GM10248 (cell line): Measurements from ENCODE around the gene PACC1.

Experiments
- CTCF ChIA-PET: fragments of 300-600 bp; sonication (Branson Sonifier 250); formaldehyde crosslinking; extraction: SDS; loops from one replicate; lab custom pipeline; 2021; ENCODE audit warnings: antibody characterized with exemption; lab: Yijun Ruan, JAX
- POLR2A ChIA-PET: fragments of 350-650 bp; sonication (Branson Sonifier 250); formaldehyde crosslinking; extraction: SDS; loops from one replicate; lab custom pipeline; 2020; ENCODE audit warnings: antibody characterized with exemption; lab: Yijun Ruan, JAX
- DNase-seq: peaks from one replicate; pipeline ENCODE4 v3.0.0; 2012; ENCODE audit errors: extremely low spot score
- TF ChIP-seq, protein P1 (sequence below): IDR thresholded peaks from 2 replicates; pipeline ENCODE4 v1.5.1; 2012; ENCODE audit warnings: mild to moderate bottlenecking, low read depth; ENCODE audit errors: extremely low read depth, missing control alignments, control extremely low read depth

The PACC1 gene

GRCh38 chr1:212442408-212442807, 27.7 kb upstream of the PACC1 start:
- no peak for DNase-seq
- CTCF ChIA-PET: interaction anchor here (1.3 to 7.8 kb wide), 3 partner anchors 14 to 433 kb away, joined by 3 to 73 read pairs (median 4); no protein-coding TSS in a partner anchor
- TF ChIP-seq, protein P1, sequence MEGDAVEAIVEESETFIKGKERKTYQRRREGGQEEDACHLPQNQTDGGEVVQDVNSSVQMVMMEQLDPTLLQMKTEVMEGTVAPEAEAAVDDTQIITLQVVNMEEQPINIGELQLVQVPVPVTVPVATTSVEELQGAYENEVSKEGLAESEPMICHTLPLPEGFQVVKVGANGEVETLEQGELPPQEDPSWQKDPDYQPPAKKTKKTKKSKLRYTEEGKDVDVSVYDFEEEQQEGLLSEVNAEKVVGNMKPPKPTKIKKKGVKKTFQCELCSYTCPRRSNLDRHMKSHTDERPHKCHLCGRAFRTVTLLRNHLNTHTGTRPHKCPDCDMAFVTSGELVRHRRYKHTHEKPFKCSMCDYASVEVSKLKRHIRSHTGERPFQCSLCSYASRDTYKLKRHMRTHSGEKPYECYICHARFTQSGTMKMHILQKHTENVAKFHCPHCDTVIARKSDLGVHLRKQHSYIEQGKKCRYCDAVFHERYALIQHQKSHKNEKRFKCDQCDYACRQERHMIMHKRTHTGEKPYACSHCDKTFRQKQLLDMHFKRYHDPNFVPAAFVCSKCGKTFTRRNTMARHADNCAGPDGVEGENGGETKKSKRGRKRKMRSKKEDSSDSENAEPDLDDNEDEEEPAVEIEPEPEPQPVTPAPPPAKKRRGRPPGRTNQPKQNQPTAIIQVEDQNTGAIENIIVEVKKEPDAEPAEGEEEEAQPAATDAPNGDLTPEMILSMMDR: no peak
- POLR2A ChIA-PET: no interaction called here

GRCh38 chr1:212440419-212440818, 25.7 kb upstream of the PACC1 start:
- POLR2A ChIA-PET: no interaction called here
- CTCF ChIA-PET: interaction anchor here (0.7 to 7.8 kb wide), 6 partner anchors 8 to 370 kb away, joined by 3 to 73 read pairs (median 4); partner anchors contain the start of gene NENF
- DNase-seq: no peak
- TF ChIP-seq, protein P1: no peak

- ChIA-PET CTCF (interaction anchor here (7.8 kb wide), 1 partner anchor 18 kb away, joined by 73 read pairs; no protein-coding TSS in a partner anchor), POLR2A (no interaction called here)
- TF ChIP-seq, protein P1: no peak
- no peak for DNase-seq
Observed at GRCh38 chr1:212438831-212439237, 24.1 kb upstream of the PACC1 start.

GRCh38 chr1:212437179-212437798, 22.6 kb upstream of the PACC1 start:
- CTCF ChIA-PET: interaction anchor here (1.0 to 7.8 kb wide), 5 partner anchors 19 to 757 kb away, joined by 3 to 73 read pairs (median 3); no protein-coding TSS in a partner anchor
- DNase-seq: no peak
- POLR2A ChIA-PET: no interaction called here
- TF ChIP-seq, protein P1: no peak

DNA sequence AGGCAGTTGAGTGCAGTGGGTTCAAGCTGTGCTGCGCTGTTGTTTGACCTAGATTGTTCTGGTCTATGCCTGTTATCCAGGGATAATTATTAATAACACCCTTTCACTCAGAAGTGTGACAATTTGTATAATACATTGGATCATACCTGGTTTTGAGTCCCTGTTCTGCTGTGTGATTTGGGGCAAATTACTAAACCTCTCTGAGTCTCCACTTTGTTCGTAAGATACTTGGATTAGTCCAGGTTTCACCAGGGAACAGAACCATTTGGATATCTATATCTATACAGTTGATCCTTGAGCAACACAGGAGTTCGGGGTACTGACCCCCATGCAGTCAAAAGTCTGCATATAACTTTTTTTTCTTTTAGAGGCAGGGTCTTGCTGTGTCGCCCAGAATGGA, 20.3 kb upstream of the PACC1 start:
- ChIA-PET POLR2A (no interaction called here), CTCF (interaction anchor here (7.8 kb wide), 1 partner anchor 22 kb away, joined by 73 read pairs; no protein-coding TSS in a partner anchor)
- DNase-seq: no peak
- TF ChIP-seq, protein P1: no peak

- POLR2A ChIA-PET: no interaction called here
- DNase-seq: no peak
- TF ChIP-seq, protein P1: no peak
- CTCF ChIA-PET: interaction anchor here (1.1 to 2.6 kb wide), 3 partner anchors 23 to 371 kb away, joined by 3 to 20 read pairs (median 4); no protein-coding TSS in a partner anchor
Observed at GRCh38 chr1:212433577-212434462, 19.1 kb upstream of the PACC1 start.
